GM21447 (cell line): ENCODE measurements around the gene SSC4D.
"Not testable (repeated sequence)": the region's sequence is repeated elsewhere in the genome, so short reads cannot be mapped to it uniquely, and the experiment has no call there.

Source experiments
- ATAC-seq: cut with Tn5 transposase; IDR thresholded peaks from one replicate; pipeline ENCODE4 v1.9.1; 2021; ENCODE audit not compliant: unreplicated experiment

The SSC4D gene

DNA sequence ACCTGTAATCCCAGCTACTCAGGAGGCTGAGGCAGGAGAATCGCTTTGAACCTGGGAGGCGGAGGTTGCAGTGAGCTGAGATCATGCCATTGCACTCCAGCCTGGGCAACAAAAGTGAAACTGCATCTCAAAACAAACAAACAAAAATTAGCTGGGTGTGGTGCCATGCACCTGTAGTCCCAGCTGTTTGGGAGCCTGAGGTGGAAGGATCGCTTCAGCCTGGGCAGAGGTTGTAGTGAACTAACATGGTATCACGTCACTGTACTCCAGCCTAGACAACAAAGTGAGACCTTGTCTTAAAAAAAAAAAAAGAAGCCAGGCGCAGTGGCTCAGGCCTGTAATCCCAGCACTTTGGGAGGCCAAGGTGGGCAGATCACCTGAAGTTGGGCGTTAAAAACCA lies 21.7 kb downstream of the SSC4D start:
- ATAC-seq, result not testable (repeated sequence)

DNA sequence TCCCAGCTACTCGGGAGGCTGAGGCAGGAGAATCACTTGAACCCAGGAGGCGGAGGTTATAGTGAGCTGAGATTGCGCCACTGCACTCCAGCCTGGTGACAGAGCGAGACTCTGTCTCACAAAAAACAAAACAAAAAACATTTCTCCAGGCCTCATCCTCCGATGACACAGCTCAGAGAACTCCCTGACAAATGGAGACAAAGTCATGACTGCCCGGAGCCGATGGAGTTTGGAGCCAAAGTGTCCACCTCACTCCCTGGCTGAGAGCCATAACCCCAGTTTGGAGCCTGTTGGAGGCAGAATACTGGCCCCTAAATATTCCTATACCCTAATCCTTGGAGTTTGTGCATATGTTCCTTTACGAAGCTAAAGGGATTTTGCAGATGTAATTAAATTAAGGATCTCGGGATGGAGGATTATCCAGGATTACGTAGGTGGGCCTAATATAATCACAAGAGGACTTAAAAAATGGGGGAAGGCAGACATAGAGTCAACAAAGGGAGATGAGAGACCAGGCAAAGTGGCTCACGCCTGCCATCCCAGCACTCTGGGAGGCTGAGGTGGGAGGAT lies 22.7 kb downstream of the SSC4D start:
- ATAC-seq, result no peak

DNA sequence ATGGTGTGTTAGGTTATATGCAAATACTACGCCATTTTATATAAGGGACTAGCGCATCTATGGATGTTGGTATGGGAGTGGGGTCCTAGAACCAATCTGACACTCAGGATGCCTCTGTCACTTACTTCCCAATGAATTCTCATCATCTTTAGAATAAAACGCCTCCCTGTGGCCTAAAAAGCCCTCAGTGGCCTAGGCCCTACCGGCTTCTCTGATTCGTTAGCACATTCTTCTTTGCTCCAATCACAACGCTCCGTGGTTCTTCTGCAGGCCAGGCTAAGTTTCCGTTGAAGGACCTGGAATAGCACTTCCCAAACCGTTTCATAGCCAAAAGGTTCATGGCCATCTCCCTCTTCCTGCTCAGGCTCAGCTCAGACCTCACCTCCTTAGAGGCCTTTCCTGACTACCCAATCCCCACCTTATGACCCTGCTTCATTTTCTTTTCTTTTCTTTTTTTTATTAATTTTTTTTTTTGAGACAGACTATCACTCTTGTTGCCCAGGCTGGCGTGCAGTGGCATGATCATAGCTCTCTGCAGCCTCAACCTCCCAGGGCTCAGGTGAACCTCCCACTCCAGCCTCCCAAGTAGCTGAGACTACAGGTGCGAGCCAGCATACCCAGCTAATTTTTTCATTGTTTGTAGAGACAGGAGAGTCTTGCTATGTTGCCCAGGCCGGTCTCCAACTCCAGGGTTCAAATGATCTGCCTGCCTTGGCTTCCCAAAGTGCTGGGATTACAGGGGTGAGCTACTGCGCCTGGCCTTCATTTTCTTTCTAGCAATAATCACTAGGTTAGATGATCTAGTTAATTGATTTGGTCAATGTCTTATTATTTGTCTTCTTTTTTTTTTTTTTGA lies 26.2 kb downstream of the SSC4D start:
- ATAC-seq, result no peak

DNA sequence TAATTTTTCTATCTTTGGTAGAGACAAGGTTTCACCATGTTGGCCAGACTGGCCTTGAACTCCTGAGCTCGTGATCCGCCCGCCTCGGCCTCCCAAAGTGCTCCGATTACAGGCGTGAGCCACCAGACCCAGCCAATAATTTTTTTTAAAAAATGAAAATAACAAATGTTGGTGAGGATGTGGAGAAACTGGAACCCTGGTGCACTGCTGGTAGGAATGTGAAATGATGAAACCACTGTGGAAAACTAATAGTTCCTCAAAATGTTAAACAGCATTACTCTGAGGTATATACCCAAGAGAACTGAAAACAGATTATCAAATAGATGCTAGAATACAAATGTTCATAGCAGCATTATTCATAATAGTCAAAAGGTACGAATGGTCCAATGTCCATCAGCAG lies 27.7 kb downstream of the SSC4D start:
- no peak for ATAC-seq

DNA sequence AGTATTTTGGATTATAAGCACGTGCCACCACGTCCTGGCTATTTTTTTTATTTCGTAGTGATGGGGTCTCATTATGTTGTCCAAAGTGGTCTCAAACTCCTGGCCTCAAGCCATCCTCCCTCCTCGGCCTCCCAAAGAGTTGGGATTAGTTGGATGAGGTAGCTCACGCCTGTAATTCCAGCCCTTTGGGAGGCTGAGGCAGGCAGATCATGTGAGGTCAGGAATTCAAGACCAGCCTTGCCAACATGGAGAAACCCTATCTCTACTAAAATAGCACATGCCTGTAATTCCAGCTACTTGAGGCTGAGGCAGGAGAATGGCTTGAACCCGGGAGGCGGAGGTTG lies 28.9 kb downstream of the SSC4D start:
- ATAC-seq, result no peak

DNA sequence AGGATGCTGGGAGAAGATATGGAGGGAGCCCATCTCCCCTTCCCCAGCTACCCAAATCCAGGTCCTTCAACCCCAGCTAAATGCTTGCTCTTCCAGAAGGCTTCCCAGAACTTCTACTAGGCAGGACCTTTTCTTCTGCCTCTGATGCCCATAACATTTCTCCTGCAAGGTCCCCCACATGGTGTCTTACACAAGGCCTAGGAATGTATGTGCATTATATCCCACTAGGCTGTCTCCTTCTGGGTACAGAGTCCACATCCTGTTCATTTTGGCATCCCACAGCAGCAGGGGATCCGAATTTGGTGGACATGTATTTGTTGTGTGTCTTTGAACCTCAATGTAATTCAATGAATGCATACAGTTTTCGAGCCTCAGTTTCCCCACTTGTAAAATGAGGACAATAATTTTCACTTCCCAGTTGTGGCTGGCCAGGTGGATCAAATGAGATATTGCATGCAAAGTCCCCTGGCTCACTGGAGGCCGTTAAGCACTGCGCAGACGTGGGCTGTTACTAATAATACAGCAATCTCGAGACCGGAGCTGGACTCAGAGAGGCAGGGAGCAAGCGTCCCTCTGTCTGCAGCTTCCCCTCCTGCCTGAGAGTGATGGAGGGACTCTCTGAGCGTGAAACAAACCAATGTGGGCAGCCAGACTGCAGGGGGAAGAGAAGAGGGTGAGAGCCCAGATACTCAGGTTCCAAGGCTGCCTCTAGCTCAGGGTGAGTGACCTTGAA lies 32.1 kb downstream of the SSC4D start:
- no peak for ATAC-seq

DNA sequence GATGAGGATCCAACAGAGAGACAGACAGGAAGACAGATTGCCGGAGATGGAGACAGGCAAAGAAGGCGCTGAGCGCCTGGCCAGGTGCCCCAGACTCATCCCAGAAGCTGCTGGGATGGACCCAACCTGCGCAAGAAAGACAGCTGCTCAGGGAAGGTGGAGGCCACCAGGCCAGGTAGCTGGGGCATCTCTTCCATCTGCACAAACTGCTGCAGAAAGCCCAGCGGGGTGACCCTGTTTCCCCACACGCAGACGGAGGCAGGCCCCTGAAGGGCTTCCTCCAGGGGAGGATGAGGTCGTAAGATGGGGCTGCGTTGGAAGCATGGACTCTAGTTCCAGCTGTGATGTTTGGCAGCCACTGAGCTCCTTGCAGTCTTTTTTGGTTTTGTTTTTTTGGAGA lies 34.2 kb downstream of the SSC4D start:
- ATAC-seq, result no peak

DNA sequence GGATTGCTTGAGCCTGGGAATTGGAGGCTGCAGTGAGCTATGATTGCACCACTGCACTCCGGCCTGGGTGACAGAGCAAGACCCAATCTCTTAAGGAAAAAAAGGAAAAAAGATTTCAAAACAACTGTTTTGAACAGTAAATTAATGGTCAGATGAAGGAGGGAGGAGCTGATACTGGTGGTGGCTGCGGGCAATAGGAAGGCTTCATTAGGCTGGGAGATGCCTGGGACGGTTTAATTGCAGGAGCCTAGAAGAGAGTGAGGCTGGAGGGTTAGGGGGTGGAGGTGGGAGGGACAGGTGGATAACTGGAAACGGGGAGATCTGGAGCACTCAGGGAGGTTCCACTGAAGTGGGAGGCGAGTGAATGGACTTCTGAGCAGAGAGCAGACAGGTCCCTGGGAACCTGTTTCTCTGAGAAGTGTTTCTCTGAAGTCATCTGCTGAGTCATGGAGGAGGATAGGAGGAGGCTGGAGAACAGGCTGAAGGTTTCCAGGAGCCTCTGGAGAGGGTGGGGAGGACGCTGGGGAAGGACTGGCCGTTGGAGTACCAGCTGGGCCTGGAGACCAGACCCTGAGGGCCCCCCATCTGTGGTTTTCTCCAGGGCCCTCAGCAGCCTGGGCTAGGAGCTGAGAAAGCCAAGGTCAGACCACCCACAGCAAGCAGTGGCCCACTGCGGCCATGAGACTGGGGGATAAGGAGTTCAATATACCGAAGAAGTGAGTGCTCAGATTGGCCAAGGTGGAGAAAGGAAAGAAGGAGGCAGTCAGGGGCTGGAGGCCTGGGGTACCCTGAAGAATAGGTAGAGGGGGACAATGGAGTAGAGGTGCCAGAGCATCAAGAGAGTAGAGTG lies 36.3 kb downstream of the SSC4D start:
- no peak for ATAC-seq

DNA sequence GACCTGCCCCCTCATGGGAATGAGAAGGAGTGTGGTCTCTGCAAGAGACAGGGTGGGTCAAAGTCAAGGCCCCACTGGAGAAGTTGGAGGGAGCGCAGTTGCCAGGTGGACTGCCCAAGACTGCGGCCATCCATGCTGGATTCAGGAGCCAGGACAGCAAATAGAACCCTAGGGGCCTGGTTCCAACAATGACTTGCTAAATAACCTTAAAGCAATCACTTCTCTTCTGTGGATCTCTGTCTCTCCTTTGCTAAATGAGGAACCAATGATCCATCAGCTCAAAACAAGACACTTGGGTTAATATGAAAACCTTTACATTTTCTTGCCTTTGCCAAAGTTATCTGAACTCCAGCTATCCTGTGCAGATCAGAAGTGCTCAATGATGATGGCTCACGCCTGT lies 38.1 kb downstream of the SSC4D start:
- no peak for ATAC-seq

DNA sequence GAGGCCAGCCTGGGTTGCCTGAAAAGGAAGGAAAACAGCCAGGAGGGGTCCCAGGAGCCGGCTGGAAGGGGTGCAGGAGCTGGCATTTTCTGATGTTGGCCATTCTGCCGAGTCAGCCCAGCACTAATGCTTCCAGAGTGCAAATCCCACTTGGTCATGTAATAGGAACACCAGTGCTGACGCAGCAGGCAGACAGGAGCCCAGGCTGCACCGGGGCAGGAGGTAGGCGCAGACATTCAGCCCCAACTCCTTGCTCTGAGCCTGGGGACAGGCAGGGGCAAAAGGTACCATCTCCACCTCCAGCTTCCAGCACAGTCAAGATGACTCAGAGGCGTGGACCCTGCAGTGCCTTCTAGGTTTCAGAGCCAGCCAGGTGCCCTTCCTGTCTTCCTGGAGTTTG lies 40.5 kb downstream of the SSC4D start:
- no peak for ATAC-seq

DNA sequence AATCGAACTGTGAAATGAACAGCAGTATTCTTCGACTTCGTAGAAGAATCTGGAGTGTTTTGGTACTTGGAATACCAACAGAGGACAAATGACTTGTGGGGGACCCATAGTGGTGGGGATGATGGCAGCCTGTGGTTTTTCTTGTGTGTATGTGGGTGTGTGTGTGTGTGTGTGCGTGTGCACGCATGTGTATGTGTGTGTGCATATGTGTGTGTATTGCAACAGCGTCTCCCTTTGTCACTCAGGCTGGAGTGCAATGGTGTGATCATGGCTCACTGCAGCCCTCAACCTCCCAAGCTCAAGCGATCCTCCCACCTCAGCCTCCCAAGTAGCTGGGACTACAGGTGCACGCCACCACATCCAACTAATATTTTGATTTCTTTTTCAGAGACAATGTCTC lies 41.3 kb downstream of the SSC4D start:
- no peak for ATAC-seq

DNA sequence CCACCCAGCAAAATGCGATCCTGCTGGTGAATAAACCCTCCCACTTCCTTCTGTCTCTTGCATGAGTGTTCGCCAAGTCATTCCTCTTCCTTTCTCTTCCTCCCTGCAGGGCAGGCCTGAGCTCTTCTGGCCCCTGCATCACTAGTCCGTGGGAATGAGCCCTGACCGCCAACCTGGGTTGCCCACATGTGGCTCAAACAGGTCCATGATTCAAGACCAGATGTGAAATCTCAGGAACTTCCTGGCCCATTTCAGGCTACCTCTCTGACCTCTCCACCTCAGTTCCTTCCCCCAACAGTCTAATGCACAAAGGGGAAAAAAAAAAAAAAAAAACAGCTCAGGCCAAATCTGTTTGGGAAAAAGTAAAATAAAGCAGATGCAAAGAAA lies 45.3 kb downstream of the SSC4D start:
- no peak for ATAC-seq

DNA sequence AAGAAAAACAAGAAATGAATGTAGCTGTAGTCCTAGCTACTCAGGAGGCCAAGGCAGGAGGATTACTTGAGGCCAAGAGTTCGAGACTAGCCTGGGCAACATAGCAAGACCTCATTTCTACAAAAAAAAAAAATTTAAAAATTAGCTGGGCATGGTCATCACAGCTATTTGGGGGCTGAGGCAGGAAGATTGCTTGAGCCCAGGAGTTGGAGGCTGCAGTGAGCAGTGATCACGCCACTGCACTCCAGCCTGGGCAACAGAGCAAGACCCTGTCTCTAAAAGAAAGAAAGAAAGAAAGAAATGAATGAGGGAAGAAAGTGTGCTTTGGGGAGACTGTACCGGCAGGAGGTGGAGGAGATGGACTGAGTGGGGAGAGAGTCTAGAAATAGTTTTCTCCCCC lies 45.7 kb downstream of the SSC4D start:
- not testable (repeated sequence) for ATAC-seq

DNA sequence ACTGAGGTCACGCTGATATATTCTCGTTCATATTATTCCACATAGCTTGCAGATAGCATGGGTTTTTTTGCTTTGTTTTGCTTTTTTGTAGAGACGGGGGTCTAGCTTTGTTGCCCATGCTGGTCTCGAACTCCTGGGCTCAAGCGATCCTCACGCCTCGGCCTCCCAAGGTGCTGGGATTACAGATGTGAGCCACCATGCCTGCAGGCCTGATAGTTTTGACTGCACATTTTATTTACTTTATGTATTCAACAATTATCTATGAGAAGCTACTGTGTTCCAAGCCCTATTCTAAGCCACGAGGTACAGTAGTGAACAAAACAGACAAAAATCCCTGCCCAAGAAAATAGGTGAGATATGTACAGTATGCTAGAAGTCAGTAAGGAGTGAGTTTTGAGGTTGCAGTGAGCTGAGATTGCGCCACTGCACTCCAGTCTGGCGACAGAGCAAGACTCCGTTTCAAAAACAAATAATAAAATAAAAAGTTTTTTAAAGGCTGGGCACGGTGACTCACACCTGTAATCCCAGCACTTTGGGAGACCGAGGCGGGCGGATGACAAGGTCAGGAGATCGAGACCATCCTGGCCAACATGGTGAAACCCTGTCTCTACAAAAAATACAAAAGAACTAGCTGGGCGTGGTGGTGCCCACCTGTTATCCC lies 49.4 kb downstream of the SSC4D start:
- ATAC-seq, result no peak

DNA sequence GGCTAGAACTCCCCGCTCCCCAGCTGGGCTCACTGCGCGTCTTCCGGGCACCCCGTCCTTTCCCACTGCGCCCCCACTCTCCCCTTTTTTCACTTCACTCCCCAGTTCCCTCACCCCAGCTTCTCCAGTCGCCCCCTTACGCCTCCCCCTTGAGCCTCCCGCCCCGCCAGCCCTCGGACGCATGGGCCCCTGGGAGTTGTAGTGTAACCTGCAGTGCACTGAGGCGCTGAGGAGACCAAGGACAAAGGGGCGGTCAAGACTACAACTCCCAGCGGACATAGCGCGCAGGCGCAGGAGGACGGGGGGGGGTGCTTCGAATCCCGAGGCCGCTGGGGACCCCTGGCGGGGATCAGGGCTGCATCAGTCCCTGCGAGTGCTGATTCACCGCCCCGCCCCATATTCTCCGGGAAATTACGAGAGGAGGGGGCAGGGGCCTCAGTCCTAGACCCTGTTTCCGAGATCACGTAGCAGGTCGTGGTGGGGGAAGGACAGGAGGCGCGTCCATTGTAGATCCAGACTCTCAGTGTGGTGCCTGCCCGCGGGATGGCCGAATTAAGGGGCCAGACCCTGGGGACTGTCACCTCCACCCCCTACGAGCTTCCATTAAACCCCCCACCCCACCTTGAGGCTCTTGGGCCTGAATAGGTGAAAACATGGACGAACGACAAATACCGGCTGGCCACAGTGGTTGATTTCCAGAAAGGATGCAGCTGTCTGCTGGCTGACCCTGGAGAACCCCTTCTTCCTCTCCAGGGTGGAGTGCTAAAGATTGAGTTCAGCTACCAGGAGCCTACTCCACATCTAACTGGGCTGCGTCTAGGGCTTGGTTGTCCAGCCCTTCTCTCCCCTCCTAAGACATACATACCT lies 50.2 kb downstream of the SSC4D start:
- ATAC-seq, result peak; percentile 87

DNA sequence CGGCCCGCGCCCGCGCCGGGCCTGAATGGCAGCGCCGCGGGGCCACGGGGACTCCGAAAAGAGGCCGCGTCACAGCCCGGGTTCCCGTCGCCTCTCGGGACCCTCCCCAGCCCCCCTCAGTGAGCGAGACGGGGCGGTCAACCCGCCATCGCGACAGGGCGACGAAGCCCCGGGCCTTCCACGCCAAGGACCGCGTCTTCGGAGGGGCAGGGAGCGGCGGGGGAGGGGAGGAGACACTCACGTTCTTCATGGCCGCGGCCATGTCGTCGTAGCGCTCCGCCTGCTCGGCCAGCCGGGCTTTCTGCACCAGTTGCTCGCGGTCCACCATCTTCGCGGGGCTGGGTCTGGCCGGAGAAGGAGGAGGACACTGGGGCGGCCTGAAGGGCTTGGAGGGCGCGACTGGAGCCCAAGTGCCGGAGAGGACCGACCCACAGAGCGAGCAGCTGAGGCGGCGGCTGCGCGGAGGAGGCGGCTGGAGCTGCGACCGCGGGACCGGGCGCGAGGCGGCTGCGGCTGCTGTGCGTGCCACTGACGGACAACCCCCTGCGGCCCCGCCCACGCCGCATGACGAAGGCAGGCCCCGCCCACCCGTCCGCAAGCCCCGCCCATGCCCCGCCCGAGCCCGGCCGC lies 50.9 kb downstream of the SSC4D start, which contains the start of gene YWHAG:
Gene YWHAG (minus strand): TSS at position 511 of the 630 bp plus-strand sequence. CDS start 183 bp downstream, at position 328.
- ATAC-seq, result peak; percentile 67

DNA sequence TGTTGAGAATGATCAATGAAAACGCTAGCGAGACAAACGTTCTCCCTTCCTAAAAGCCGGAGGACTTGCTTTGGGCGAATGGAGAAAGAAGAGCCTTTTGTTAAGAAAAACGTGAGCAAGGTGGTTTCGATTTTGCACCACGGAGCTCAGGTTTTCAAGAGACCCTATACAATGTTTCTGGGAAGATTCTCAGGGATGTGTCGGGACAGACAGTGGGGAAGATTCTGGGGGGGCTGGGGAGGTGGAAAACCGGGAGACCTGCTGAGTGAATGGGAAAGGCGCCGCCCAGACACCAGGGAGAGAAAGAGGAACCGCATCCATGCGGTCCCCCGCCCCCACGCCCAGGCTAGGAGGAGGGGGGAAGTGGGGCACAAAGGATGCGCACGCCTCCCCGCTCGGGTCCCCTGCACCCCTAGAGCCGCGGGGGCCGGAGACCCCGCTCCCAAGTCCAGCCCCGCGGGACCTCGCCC lies 51.5 kb downstream of the SSC4D start:
- peak; percentile 25 for ATAC-seq

DNA sequence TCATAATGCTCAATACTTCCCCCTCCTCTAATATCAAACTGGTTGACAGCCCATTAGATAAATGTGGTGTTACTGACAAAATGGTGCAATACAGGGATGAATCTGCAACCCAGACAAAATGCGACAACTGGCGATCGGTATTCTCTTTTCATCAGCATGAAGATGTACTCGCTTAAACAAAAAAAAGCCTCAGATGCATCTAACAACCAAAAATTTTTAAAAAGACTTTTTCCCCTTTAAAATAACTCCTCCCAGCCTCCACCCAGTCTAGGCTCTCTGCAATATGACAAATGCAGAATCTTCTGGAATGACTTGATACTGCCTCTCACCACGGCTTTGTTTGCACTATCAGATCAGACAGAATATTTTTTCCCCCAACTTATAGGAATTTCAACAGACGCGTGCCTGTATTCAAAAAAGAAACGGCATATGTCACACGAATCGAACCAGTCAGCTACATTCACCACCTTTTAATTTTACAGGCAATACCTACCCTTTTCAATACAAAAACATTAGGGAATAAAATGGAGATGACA lies 52.0 kb downstream of the SSC4D start:
- ATAC-seq, result no peak

DNA sequence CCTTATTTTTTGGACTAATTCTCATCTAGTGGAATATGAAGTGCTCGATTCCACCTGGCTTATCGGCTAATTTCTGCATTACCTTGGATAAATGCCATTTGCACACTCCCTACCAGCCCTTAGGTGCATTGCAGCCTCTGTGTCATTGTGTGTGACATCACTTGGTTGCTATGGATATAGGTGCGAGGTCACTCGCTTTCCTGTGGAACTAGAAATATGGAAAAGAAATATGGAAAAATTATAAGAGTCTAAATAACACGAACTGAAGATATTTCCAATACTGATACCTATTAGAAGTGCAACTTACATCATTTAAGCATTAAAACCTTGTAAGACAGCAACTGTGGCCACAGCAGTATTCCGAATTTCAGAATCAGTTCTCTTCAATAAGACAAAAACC lies 52.7 kb downstream of the SSC4D start:
- ATAC-seq, result no peak
